Coronary artery (tissue), 2 donors: ENCODE data around the gene CEBPZOS.

ENCODE experiments used
- DNase-seq: peaks from one replicate; pipeline ENCODE4 v3.0.0-alpha.2; 2017; ENCODE audit warnings: low spot score
- H3K27ac ChIP-seq, 2 donors: fragments of 200-600 bp; sonication (generic); one replicate each; pipeline ENCODE4 v1.5.1; 2016 to 2019
- H3K4me3 ChIP-seq: fragments of 200-600 bp; sonication (generic); 2 replicates; pipeline ENCODE4 v1.5.1; 2016; ENCODE audit warnings: mild to moderate bottlenecking, moderate library complexity
- CTCF ChIP-seq: fragments of 200-600 bp; sonication (generic); IDR thresholded peaks from one replicate; pipeline ENCODE4 v1.5.1; 2019; ENCODE audit warnings: antibody characterized with exemption

CEBPZOS gene

GRCh38 chr2:37243435-37243834 is 47.1 kb downstream of the CEBPZOS start:
- no peak overlapping the region for H3K27ac ChIP-seq
- H3K4me3 ChIP-seq = no peak overlapping the region
- TF ChIP-seq CTCF = no peak
- DNase-seq = no peak

- TF ChIP-seq CTCF = no peak
- Histone ChIP-seq H3K4me3 (no peak overlapping the region), H3K27ac (no peak overlapping the region)
- DNase-seq = no peak
Observed at GRCh38 chr2:37244017-37244416, 47.7 kb downstream of the CEBPZOS start.

GRCh38 chr2:37244755-37245154 is 48.5 kb downstream of the CEBPZOS start:
- Histone ChIP-seq H3K4me3 (no peak overlapping the region), H3K27ac (no peak overlapping the region)
- DNase-seq = no peak
- no peak for TF ChIP-seq CTCF

- H3K4me3 ChIP-seq = no peak overlapping the region
- no peak for TF ChIP-seq CTCF
- DNase-seq = no peak
- no peak overlapping the region for H3K27ac ChIP-seq
Observed at GRCh38 chr2:37246205-37246604, 49.9 kb downstream of the CEBPZOS start.

GRCh38 chr2:37250869-37251740 is 54.8 kb downstream of the CEBPZOS start:
- no peak overlapping the region for H3K4me3 ChIP-seq
- H3K27ac ChIP-seq = no peak overlapping the region
- no peak for DNase-seq
- no peak for TF ChIP-seq CTCF
